GM13976 (cell line): ENCODE results near the gene FRYL.
"Not testable (repeated sequence)": the region's sequence is repeated elsewhere in the genome, so short reads cannot be mapped to it uniquely, and the experiment has no call there.

Experiments
- DNase-seq: peaks from one replicate; pipeline ENCODE4 v3.0.0; 2012; ENCODE audit warnings: low spot score
- CTCF ChIP-seq: IDR thresholded peaks from 2 replicates; pipeline ENCODE4 v1.5.1; 2012; ENCODE audit warnings: borderline replicate concordance, mild to moderate bottlenecking; ENCODE audit not compliant: insufficient read depth; ENCODE audit errors: extremely low read depth, missing control alignments, control extremely low read depth
- in situ Hi-C: fragments of 300-500 bp; cut with MboI; formaldehyde crosslinking; loops from one replicate; pipeline ENCODE4 v1.12.0; 2022; ENCODE audit warnings: low sequenced_read_pairs, mixed read lengths, inconsistent platforms; ENCODE audit not compliant: unreplicated experiment

FRYL gene

GRCh38 chr4:48470137-48470536 lies 309.9 kb downstream of the FRYL start:
- no peak for DNase-seq
- TF ChIP-seq CTCF, result no peak
- in situ Hi-C loops, result no loop called here

- no peak for DNase-seq
- in situ Hi-C loops, result no loop called here
These were observed 312.2 kb downstream of the FRYL start for GRCh38 chr4:48467891-48468290.

GRCh38 chr4:48467442-48467841 lies 312.6 kb downstream of the FRYL start:
- in situ Hi-C loops, result no loop called here
- TF ChIP-seq CTCF, result no peak
- no peak for DNase-seq

More at GRCh38 chr4:48467891-48468290, 312.2 kb downstream of the FRYL start:
- no peak for TF ChIP-seq CTCF

- DNase-seq, result no peak
- TF ChIP-seq CTCF, result no peak
- in situ Hi-C loops, result no loop called here
These were observed 317.7 kb downstream of the FRYL start for GRCh38 chr4:48462363-48462762.

GRCh38 chr4:48461000-48461399 lies 319.1 kb downstream of the FRYL start:
- no peak for TF ChIP-seq CTCF
- no peak for DNase-seq
- in situ Hi-C loops, result no loop called here

- DNase-seq, result no peak
- in situ Hi-C loops, result no loop called here
- no peak for TF ChIP-seq CTCF
These were observed 325.5 kb downstream of the FRYL start for GRCh38 chr4:48454591-48454990.

- in situ Hi-C loops, DNase-seq: not testable (repeated sequence)
These were observed 328.4 kb downstream of the FRYL start for GRCh38 chr4:48451656-48452055.
